ENCODE data around the gene ARHGEF16. TPM values are rescaled to one million over a fixed set of nuclear protein-coding genes. Genes with fewer than 3 reads are reported as not detected.

The ARHGEF16 gene
- total RNA-seq, 1 donor from 2014 or later = not detected

DNA sequence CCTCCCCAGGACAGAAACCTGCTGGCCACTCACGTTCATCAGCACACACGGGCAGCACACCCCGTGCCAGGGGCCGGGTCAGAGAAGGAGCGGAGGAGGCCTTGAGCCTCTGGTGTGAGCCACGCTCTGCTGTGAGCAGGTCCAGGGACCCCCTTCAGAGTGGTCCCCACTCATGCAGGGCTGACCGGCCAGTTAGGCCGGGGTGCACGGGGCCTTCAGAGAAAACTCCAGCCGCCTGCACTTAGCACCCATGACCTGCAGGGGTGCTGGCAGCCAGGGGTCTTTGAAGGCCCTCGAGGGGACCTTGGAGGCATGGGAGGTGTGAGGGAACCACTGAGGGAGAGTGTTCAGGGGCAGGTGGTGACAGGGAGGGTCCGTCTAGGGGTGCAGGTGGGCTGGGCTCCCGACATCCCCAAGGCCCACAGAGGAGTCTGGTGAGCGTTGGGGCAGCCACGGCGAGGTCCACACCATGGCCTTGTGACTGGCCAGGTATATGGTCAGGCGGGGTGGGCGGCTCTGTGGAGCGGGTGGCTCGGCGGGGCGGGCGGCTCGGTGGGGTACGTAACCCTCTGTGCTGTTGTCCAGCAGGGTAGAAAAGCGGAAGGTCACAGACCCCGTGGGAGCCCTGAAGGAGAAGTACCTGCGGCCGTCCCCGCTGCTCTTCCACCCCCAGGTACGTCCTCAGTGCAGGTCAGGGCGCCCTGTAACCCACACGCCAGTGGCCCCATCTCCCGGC, 40.3 kb upstream of the ARHGEF16 start:
- H3K4me3 ChIP-seq = no peak overlapping the region
- H3K4me1 ChIP-seq = peaks cover 0 to 7% of the 10 kb centered on the region in 2 donors
- H3K27me3 ChIP-seq = no peaks in the 10 kb centered on the region
- DNase-seq (ENCODE audit: low spot score in 2 of 2) = no peak
- H3K9me3 ChIP-seq = peaks cover 0 to 8% of the 10 kb centered on the region in 2 donors
- peak overlapping the region in 1 of 2 donors; percentile 33 for H3K27ac ChIP-seq
- TF ChIP-seq, protein P1, sequence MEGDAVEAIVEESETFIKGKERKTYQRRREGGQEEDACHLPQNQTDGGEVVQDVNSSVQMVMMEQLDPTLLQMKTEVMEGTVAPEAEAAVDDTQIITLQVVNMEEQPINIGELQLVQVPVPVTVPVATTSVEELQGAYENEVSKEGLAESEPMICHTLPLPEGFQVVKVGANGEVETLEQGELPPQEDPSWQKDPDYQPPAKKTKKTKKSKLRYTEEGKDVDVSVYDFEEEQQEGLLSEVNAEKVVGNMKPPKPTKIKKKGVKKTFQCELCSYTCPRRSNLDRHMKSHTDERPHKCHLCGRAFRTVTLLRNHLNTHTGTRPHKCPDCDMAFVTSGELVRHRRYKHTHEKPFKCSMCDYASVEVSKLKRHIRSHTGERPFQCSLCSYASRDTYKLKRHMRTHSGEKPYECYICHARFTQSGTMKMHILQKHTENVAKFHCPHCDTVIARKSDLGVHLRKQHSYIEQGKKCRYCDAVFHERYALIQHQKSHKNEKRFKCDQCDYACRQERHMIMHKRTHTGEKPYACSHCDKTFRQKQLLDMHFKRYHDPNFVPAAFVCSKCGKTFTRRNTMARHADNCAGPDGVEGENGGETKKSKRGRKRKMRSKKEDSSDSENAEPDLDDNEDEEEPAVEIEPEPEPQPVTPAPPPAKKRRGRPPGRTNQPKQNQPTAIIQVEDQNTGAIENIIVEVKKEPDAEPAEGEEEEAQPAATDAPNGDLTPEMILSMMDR (IDR thresholded peaks at IDR 0.05) = no peak
- intact Hi-C loops (cut with DNase I) = no loop called here
- H3K36me3 ChIP-seq = peaks cover 42 to 76% of the 10 kb centered on the region in 2 donors

DNA sequence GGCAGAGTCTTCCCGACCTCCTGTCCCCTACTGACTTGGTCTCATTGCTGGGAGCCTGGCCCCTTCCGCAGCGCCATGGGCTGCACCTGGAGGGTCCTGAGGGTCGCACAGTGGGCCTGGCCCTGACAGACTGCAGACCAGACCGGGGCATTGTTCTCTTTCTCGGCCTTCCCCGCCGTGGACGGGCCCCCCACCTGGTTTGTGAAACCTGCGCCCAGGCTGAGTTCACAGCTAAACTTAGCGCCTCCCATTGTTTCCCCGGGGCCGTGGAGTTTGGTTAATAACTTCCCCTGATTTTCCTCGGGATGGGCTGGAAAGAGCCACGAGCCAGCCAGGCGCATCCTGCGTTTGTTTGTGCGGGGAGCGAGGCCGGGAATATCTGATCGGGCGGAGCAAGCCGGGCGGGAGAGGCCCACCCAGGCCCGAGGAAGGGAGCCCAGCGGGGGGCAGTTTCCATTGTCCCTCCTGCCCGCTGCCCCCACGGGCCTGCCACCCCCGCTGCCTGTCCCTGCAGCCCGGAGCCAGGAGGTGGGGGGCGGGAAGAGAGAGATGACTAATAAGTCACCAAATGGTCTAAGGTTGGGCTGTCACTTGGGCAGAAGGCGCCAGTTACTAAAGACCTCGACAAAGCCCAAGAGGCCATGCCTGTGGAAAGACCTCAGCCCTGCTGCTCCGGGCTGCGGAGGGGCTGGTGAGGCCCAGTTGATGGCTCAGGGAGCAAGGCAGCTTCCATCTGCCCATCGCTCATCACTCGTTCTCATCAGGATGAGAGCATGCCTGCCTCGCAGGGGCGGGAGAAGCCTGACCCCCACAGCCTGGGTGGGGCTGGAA, 39.0 kb upstream of the ARHGEF16 start:
- peak overlapping the region in 1 of 2 donors; percentile 33 for H3K27ac ChIP-seq
- peaks cover 42 to 76% of the 10 kb centered on the region in 2 donors for H3K36me3 ChIP-seq
- TF ChIP-seq, protein P1 (IDR thresholded peaks at IDR 0.05) = no peak
- H3K4me1 ChIP-seq = peaks cover 0 to 13% of the 10 kb centered on the region in 2 donors
- H3K4me3 ChIP-seq = no peak overlapping the region
- H3K9me3 ChIP-seq = peaks cover 0 to 8% of the 10 kb centered on the region in 2 donors
- DNase-seq (ENCODE audit: low spot score in 2 of 2) = no peak
- no peaks in the 10 kb centered on the region for H3K27me3 ChIP-seq
- intact Hi-C loops (cut with DNase I) = no loop called here

- Histone ChIP-seq H3K4me3 (no peak overlapping the region), H3K9me3 (peaks cover 0 to 8% of the 10 kb centered on the region in 2 donors), H3K4me1 (peaks cover 0 to 21% of the 10 kb centered on the region in 2 donors), H3K27me3 (no peaks in the 10 kb centered on the region), H3K36me3 (peaks cover 45 to 66% of the 10 kb centered on the region in 2 donors), H3K27ac (peak overlapping the region in 1 of 2 donors; percentile 2)
- intact Hi-C loops (cut with DNase I) = no loop called here
- TF ChIP-seq, protein P1 (IDR thresholded peaks at IDR 0.05) = peak in 1 of 3 experiments; percentile 11
- no peak for DNase-seq (ENCODE audit: low spot score in 2 of 2)
These were observed 37.3 kb upstream of the ARHGEF16 start for GRCh38 chr1:3417082-3417739.

DNA sequence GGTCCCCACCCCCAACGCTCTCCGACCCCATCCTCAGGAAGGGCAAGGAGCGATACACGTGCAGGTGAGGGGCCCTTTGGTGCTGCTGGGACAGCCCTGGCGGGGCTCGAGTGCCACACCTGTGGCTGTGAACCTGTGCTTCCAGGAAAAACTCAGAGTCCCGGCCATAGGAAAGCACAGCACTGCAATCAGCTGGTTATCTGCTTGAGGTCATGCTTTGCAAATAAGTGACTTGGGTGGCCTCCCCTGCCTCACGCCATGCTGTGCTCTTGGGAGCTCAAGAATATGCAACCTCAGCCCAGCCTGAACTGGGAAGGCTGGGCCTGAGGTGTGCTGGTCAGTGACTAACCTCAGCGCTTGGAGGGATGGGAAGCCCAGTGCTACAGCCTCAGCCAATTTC, 36.5 kb upstream of the ARHGEF16 start:
- DNase-seq (ENCODE audit: low spot score in 2 of 2) = no peak
- Histone ChIP-seq H3K4me1 (peaks cover 4 to 29% of the 10 kb centered on the region in 2 donors), H3K27ac (no peak overlapping the region), H3K27me3 (no peaks in the 10 kb centered on the region), H3K4me3 (no peak overlapping the region), H3K9me3 (peaks cover 0 to 8% of the 10 kb centered on the region in 2 donors), H3K36me3 (peaks cover 38 to 60% of the 10 kb centered on the region in 2 donors)
- TF ChIP-seq, protein P1 (IDR thresholded peaks at IDR 0.05) = no peak
- intact Hi-C loops (cut with DNase I) = no loop called here

GRCh38 chr1:3418600-3418999, 35.9 kb upstream of the ARHGEF16 start:
- Histone ChIP-seq H3K4me3 (no peak overlapping the region), H3K36me3 (peaks cover 35 to 55% of the 10 kb centered on the region in 2 donors), H3K4me1 (peaks cover 6 to 33% of the 10 kb centered on the region in 2 donors), H3K9me3 (peaks cover 0 to 8% of the 10 kb centered on the region in 2 donors), H3K27ac (peak overlapping the region; percentile 55 to 92), H3K27me3 (no peaks in the 10 kb centered on the region)
- intact Hi-C loops (cut with DNase I) = no loop called here
- no peak for DNase-seq (ENCODE audit: low spot score in 2 of 2)
- TF ChIP-seq, protein P1 (IDR thresholded peaks at IDR 0.05) = no peak
